ENCODE measurements around the gene APBA2. TPM values are rescaled to one million over a fixed set of nuclear protein-coding genes. Genes with fewer than 3 reads are reported as not detected.

The APBA2 gene
- total and polyA plus RNA-seq, 10 of the 15 experiments (the other 5 are each of a cell fraction or from before 2014, with no cell fraction given) = 0.06 to 0.26 (median 0.07) TPM; not detected in 7

- intact Hi-C loops (cut with micrococcal nuclease; ENCODE audit: unreplicated experiment) = no loop called here
- Histone ChIP-seq H3K4me3 (no peak overlapping the region), H3K36me3 (ENCODE audit: control insufficient read depth in 2 of 2, insufficient read depth in 2 of 2, low read length in 1 of 2) (no peaks in the 10 kb centered on the region), H3K9ac (ENCODE audit: control insufficient read depth, insufficient read depth, low read length) (no peak overlapping the region), H3K4me1 (ENCODE audit: control insufficient read depth, insufficient read depth, low read length) (no peaks in the 10 kb centered on the region; the same call in 1 of the 2 replicates), H3K27me3 (replicated peaks in 1 of 2; ENCODE audit: control insufficient read depth in 2 of 2, insufficient read depth in 2 of 2, low read length in 1 of 2) (no peaks in the 10 kb centered on the region), H4K20me1 (ENCODE audit: control insufficient read depth, insufficient read depth) (no peaks in the 10 kb centered on the region), H3K9me3 (replicated peaks; ENCODE audit: control insufficient read depth, insufficient read depth, low read length) (no peaks in the 10 kb centered on the region), H3K79me2 (ENCODE audit: control insufficient read depth, insufficient read depth, low read length) (no peaks in the 10 kb centered on the region), H2AFZ (ENCODE audit: control insufficient read depth, low read depth, low read length) (no peak overlapping the region), H3K27ac (ENCODE audit: control insufficient read depth, insufficient read depth) (no peak overlapping the region), H3K4me2 (ENCODE audit: control insufficient read depth, insufficient read depth) (no peak overlapping the region)
- FAIRE-seq = no peak
- no peak for TF ChIP-seq PAX8 (IDR thresholded peaks at IDR 0.05)
- no peak for TF ChIP-seq MEF2B (IDR thresholded peaks at IDR 0.05; ENCODE audit: partially characterized antibody, poor library complexity, severe bottlenecking)
- no peak for TF ChIP-seq NFYA (IDR thresholded peaks at IDR 0.05; ENCODE audit: borderline replicate concordance, low read depth, low read length)
- TF ChIP-seq YBX1 (IDR thresholded peaks at IDR 0.05) = no peak
- no peak for TF ChIP-seq FOS (IDR thresholded peaks at IDR 0.05; ENCODE audit: borderline replicate concordance, extremely low read depth, insufficient read length)
- TF ChIP-seq CREB1 (IDR thresholded peaks at IDR 0.05; ENCODE audit: low read depth) = no peak
- no peak for TF ChIP-seq E2F4 (IDR thresholded peaks at IDR 0.05; ENCODE audit: low read depth, low read length)
- TF ChIP-seq CUX1 (IDR thresholded peaks at IDR 0.05; ENCODE audit: insufficient replicate concordance, low read depth, low read length) = no peak
- ChIA-PET SMC1A (ENCODE audit: uncharacterized antibody, unreplicated experiment) (no interaction called here), RAD21 (ENCODE audit: unreplicated experiment) (interaction anchor here (0.5 kb wide), 1 partner anchor 435 kb away, joined by 3 read pairs; no protein-coding TSS in a partner anchor), CTCF (no interaction called here), POLR2A (no interaction called here)
- in situ Hi-C loops (cut with MboI) = no loop called here
- no peak for DNase-seq (ENCODE audit: low read depth, low spot score)
- no TSS peak for BruUV-seq (replicated peaks)
- no peak for ATAC-seq
- 41% methylated on average over 6 of the region's 6 CpGs for WGBS (ENCODE audit: insufficient coverage, insufficient replicate concordance, low lambda C conversion rate, missing lambda C conversion rate)
These were observed 252.5 kb downstream of the APBA2 start for GRCh38 chr15:29138260-29138659.
